HG02642 (cell line): ENCODE results near the gene KSR2.

Source experiments
- ATAC-seq: cut with Tn5 transposase; IDR thresholded peaks from one replicate; pipeline ENCODE4 v1.9.1; 2021; ENCODE audit warnings: mild to moderate bottlenecking; ENCODE audit not compliant: unreplicated experiment, poor library complexity

Gene KSR2

DNA sequence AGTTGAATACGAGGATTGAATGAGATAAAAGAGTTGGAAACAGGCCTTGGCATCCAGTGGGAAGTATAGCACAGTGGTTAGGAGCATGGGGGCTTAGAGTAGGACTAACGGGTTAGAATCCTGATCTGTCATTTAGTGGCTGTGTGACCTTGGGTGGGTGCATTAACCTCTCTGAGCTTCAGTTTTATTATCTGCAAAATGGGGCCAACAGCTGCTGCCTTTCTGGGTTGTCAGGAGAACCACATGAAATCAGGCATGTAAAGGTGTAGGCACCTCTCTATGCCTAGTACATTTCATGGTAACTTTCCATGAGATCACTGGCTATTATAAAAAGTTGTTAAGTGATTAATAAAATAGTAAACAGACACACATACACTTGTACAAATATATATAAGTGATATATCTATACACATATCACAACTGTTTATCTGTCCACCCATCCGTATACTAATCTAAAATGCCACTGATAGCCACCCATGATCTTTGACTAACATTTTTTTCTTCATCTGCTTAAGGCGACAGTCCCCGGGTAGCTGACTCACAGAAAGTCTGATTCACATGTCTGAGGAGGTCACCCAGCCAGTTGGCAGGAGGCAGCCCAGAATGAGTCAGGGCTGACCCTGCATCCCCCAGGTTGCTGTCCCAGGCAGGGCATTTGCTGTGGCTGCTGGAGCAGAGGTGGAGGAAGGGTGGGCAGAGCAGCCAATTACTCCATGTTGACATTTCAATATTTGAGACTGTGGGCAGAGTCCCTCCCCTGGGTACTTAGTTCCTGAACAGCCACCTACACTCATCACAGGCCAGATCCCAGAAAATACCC is 481.7 kb downstream of the KSR2 start:
- ATAC-seq, result no peak

DNA sequence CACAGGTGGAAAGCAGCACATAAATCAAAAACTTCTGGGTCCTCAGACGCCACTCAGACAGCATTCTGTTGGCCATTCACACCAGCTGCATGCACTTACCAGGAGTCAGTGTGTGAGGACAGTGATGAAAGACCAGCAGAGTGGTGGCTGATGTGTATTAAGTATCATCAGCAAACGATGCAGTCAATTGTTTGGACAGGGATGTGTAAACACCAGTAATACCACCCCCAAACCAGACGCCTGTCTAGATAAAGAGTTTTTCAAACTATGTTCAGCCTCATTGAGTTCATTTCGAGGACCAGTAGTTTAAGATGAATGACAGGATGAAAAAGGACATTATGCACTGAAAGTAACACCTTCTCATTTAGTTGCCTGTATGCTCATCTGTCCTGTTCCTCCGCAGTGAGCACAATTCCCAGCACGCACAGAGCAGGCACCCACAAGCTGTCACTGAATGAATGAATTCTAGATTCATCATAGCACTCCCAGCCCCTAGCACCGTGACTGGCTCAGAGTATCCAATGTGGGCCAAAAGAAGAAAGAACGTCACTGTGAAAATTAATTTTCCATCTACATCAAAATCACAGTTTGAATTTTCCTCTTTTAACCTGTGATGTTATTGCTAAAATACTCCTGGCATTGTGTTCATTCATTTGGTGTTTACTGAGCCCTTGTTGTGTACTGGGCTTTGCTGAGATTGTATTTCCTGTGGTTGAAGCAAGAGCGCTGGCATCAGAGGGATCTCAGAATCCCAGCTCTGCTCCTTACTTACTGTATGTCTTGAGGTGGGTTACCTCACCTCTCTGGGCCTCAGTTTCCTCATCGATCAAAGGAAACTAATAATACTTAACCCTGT is 482.6 kb downstream of the KSR2 start:
- ATAC-seq, result no peak

DNA sequence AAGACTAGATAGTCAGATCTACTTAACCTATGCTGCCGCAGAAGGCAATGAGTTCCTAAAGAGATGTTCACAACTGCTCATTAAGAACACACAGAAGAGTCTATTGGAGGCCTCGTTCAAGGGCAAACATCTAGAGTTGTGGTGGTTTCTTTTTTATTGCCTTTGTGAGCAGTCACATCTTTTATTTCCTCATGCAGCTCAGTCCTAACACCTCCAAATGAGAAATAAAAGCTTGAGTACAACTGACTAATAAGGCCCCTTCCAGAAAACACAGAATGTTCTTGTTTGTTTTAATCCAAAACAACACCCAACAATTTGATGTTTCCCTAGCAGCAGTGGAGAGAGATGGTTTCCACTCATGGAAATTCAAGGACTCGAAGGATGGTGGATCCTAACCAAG is 483.9 kb downstream of the KSR2 start:
- ATAC-seq, result no peak

DNA sequence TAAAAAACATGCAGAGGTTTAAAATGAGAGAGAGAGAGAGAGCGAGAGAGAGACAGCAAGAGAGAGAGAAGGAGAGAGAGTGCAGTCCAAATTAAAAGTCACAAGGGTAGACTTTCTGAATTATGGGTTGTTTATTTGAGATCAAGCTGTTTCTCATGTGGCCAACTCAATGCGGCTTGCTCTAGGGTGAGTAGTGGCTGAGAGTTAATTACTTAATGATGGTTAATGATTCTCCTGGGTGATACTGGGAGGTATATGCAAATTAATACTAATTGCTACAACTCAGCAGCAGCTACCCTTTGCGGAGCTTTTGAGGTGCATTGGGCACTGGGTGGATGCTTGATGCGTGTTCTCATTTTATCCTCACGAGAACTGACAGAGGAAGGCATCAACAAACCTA is 485.3 kb downstream of the KSR2 start:
- no peak for ATAC-seq

DNA sequence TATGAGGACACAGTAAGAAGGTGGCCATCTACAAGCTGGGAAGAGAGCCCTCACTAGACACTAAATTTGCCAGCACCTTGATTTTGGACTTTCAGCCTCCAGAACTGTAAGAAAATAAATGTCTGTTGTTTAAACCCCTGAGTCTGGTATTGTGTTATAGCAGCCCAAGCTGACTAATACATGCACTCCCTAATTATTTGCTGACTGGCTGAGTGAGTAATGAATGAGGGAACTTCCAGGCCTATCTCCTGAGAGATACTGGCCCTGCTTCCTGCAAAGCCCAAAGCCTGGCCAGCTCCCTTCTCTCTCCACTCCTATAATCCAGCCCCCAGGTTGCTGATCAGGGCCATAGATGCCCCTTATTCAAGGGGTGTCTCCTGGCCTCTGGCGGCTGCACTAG is 487.3 kb downstream of the KSR2 start:
- no peak for ATAC-seq

DNA sequence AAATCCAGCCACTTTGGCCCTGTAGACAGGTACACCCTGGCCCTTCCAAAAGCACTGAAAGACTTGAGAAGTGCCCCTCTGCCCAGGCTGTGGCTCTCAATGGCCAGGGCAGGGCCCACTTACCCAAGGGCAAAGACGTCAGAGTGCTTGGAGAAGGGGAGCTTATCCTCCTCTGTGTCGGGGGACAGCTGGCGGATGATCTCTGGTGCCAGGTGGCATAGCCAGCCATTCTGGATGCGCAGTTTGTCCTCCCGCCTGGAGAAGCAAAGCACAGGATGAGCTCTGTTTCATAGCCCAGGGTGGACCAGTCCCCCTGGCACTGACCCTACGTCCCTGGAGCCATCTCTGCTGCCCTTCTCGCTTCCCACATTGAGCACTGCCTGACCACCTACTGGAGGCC is 492.4 kb downstream of the KSR2 start:
- ATAC-seq, result no peak

DNA sequence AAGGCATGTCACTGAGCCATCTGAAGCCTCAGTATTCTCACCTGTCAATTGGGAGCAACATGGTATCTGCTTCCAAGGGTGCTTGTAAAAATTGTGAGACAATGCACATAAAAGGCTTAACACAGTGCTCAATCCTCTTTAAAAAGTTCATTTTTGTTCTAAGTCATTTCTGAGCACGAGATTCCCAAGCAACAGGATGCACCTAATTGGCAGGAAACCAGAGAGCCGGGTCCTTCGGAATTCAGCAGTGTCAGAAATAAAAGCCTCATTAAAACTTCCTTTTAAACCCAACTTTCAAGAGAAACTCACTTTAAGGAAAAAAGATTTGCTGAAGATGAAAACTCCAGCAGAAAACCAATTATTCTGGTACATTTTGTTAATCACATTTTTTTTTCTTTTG is 494.9 kb downstream of the KSR2 start:
- ATAC-seq, result no peak

DNA sequence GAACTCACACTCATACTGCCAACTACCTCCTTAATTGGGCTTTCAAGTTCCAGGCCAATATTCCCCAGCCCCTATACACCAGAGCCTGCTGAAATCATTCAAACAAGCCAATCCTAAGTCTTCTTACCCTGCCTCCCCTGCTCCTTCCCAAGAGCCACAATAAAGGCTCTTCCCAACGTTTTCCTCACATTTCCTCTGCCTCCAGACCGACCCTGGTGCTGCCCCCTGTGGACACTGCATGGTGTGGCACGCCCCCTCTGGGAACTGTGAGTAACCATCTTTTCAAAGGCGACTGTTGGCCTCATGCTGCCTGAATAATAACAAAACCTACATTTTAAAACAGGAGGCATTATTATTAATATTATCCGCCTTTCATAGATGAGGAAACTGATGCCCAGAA is 495.8 kb downstream of the KSR2 start:
- ATAC-seq, result no peak

DNA sequence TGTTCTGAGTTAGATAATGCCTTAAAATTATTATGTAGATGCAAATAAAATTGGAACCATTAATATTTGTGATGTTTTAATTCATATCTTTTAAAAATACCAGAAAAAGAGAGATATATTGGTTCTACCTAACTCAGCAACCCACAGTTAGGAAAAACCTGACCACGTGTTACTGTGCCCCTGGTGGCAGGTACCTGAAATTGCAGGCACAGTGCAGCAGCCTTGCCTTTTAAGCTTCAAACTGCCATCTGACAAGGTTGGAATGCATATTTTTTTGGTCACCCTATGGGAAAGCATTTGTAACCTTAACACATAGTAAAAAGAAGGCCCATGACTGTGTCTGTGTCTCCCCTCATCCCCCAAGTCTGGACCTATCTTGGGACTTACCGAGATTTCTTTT is 498.0 kb downstream of the KSR2 start:
- no peak for ATAC-seq

DNA sequence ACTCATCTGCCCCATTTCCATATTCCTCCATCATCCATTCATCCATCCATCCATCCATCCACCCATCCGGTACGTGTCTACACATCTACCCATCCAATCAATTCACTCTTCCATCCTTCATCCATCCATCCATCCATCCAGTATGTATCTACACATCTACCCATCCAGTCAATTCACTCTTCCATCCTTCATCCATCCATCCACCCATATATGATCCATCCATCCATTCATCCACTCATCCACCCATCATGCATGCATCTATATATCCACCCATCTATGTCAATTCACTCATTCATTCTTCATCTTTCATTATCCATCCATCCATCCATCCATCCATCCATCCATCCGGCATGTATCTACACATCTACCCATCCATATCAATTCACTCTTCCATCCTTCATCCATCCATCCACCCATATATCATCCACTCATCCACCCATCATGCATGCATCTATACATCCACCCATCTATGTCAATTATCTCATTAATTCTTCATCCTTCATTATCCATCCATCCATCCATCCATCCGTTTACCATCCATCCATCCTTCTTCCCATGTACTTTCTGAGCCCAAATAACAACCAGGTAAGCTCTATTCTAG is 498.8 kb downstream of the KSR2 start:
- ATAC-seq, result no peak

DNA sequence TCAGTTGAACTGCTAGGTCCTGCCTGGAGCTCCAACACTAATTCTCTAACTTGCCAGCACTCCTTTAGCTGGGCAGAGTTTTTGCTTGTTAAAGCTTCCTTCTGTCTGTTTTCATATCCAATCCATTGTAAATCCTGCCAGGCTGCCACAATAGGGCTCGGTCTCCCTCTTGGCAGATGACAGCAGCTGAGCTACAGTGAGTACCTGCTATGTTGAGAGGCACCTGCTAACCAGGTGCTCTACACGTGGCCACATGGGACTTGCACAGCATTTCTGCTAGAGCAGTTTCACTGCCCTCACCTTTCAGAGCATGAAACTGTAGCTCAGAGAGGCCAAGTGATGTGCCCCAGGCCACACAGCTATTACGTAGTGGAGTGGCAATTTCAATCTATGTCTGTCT is 500.8 kb downstream of the KSR2 start:
- no peak for ATAC-seq

DNA sequence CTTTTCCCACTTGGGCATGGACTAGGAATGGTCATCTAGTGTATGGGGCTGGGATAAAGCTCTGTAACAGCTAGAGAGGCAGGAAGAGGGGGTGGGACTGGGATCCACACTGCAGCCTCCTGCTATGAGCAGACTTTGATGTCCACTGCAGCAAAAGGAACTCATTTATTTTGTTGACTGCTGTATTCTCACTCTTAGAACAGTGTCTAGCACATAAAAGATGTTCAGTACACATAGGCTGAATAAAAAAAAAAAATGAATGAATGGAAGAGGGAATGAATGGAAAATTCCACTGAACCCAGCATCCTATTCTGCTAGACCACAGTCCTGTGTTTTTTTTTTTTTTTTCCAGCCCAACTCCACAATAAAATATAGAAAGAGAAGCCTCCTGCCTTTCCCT is 501.2 kb downstream of the KSR2 start:
- ATAC-seq, result no peak

DNA sequence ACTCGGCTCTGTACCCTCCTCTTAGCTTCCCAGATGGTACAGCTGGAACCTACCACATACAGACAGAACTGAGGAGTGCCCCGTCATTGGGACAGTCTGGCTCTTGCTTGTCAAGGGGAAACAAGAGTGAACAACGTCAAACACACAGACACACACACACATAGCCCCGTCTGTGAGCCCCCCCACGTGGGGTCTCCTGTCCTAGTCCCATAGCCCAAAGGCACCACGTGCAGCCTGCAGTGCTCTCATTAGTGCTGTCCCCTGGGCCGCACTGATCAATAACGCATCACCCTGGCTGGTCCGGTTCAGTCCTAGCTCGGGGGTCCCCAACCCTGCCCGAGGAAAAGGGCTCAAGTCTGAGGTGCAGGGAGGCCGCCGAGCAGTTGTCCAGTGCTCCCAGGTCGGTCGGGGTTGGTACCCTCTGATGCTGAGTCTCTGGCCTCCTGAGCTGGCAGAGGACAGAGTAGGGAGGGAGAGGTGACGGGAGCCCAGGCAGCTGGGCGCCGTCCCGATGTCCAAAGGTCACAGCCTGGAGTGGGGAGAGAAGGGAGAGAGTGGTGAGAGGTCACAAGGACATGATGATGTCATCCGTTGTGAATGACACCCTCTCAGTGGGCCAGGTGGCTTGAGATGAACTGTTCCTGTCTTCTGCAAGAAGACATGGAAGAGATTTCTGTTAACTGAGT is 502.0 kb downstream of the KSR2 start:
- no peak for ATAC-seq

DNA sequence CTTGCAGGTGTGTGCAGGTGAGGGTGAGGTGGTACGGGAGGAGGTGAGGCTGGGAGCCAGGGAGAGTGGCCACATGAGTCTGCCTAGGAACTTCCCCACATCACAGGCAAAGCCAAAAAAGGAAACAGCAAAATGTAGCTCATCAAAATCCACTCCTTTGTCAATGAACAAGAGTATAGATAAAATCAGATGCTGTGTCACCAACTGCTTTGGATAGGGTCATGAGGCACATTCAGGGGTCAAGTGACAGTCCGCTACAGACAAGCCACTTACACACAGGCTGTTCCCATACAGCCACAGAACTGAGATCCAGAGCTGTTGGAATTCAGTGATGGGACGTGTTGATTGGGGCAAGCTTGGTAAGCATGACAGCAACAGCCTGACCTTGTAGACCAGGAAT is 507.1 kb downstream of the KSR2 start:
- ATAC-seq, result no peak

DNA sequence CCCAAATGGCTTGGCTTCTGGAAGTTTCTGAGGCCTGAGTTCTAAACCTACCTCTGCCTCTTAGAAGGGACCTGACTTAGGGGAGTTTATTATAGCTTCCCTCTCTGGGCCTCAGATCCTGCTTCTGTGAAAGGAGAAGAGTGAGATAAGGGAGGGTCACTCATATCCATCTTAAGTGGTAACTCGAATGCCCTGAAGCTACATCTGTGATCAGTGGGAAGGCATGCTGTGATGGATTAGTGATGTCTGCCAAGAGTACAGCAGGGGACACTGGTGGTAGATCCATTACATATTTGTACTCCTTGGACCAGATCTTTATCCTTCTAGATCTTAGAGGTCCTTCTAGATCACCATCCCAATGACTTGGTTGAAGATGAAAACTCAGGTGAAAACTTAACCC is 509.6 kb downstream of the KSR2 start:
- ATAC-seq, result no peak

DNA sequence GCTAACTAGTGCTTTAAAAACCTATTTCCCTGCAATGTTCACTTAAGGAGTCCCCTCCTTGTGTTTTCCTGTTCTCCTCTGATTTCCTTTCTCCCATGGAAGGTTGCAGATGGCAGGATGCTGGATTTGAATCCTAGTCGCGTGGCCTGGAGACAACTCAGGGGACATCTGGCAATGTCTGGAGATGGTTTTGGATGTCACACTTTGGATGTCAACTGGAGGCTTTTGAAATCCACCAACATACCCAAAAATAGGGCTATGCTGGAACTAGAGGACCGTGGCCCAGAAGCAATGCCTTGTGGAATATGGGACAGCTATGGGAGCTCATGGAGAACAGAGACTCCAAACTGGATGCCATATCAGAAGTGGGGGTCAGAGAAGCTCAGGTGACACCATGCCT is 511.6 kb downstream of the KSR2 start:
- ATAC-seq, result no peak

DNA sequence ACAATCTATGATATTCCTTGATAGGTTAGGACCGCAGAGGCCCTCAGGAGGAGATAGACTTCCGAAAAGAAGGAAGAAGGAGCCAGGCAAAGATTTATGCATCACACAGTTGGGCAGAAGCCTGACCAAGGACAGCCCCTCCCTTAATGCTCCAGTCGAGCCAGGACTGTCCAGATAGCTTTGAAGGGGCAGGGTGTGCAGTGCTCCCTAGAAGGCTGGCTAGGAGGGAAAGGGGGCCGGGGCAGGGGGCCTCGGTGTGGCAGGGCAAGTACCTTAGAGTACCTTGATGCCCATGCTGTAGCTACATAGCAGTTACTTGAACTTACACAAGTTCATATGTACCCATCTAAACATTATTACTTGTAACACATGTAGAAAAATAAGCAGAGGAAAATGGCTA is 512.7 kb downstream of the KSR2 start:
- no peak for ATAC-seq

DNA sequence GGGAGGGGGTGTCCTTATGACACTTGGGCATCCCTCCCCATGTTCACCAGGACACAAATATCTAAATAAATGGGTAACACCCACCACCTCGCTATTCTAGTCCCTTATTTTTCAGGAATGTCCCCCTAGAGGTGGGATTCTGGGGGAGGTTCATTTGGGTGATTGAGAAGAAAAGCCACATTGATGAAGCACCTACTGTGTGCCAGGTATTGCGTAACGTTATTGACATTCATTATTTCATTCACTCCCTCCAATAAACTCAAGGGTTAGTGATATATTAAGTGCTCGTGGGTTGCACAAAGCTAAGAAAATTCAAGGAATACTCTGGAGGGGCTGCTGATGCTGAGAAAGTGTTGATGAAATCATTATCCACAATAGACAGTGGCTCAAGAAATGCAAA is 514.8 kb downstream of the KSR2 start:
- ATAC-seq, result no peak

DNA sequence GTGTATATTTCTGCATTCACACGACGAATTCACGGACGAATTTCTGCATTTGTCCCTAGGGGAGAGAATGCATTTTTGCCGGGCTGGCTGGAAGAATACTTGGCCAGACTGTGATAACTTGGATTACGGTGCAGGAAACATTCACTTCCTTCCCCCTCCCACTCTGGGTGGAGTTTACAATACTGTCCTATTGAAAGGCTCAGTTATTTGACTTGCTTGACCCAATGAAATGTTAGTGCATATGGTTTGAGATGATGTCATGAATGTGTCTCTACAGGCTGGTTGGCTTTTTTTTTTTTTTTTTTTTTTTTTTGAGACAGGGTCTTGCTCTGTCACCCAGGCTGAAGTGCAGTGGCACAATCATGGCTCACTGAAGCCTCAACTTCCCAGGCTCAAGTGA is 516.7 kb downstream of the KSR2 start:
- no peak for ATAC-seq

DNA sequence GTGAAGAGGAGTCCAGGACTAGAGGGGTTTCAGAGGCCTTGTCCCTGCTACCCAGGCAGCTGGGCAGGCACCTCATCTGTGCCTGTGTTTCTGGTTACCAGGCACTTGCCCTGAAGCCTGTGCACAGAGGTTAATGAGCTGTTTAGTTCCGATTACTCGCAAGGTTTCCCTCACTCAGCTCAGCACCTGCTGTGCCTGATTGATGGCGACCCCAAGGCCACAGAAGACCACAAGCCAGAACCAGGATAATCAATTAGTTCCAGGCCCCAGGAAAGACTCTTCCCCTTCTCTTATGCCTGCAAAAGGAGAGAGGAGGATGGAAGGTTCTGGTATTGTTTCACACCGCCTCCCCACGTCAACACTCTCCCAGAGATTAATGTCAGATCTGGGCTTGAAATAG is 518.6 kb downstream of the KSR2 start:
- ATAC-seq, result no peak
